ENCODE measurements around the gene MTERF2.
"Not testable (repeated sequence)": the region's sequence is repeated elsewhere in the genome, so short reads cannot be mapped to it uniquely, and the experiment has no call there.

MTERF2 gene

GRCh38 chr12:106986625-106987389 is at the start of gene MTERF2:
Gene MTERF2 (minus strand): TSS chr12:106987146. CDS start chr12:106978714, 8,432 bp downstream.
- peak; percentile 86 for DNase-seq

- no peak for DNase-seq
Measured at GRCh38 chr12:107035733-107036132, 48.8 kb upstream of the MTERF2 start.

- no peak for DNase-seq
Measured at GRCh38 chr12:107033758-107034739, 47.1 kb upstream of the MTERF2 start.

GRCh38 chr12:107032266-107032665 is 45.3 kb upstream of the MTERF2 start:
- no peak for DNase-seq

- DNase-seq: no peak
Measured at GRCh38 chr12:107031061-107031460, 44.1 kb upstream of the MTERF2 start.

GRCh38 chr12:107029081-107029480 is 42.1 kb upstream of the MTERF2 start:
- DNase-seq: no peak

GRCh38 chr12:107027636-107028053 is 40.7 kb upstream of the MTERF2 start:
- DNase-seq: no peak

- DNase-seq: no peak
Measured at GRCh38 chr12:107026806-107027635, 40.1 kb upstream of the MTERF2 start.

GRCh38 chr12:107026356-107026755 is 39.4 kb upstream of the MTERF2 start:
- not testable (repeated sequence) for DNase-seq

GRCh38 chr12:107025671-107026070 is 38.7 kb upstream of the MTERF2 start:
- DNase-seq: no peak

- no peak for DNase-seq
Measured at GRCh38 chr12:107019546-107019945, 32.6 kb upstream of the MTERF2 start.

GRCh38 chr12:107017042-107017441 is 30.1 kb upstream of the MTERF2 start:
- DNase-seq: no peak

GRCh38 chr12:107014055-107014454 is 27.1 kb upstream of the MTERF2 start:
- no peak for DNase-seq

GRCh38 chr12:107012736-107013425 is 25.9 kb upstream of the MTERF2 start:
- no peak for DNase-seq

GRCh38 chr12:107011519-107011918 is 24.6 kb upstream of the MTERF2 start:
- no peak for DNase-seq

GRCh38 chr12:107007411-107007810 is 20.5 kb upstream of the MTERF2 start:
- no peak for DNase-seq

GRCh38 chr12:107002665-107003064 is 15.7 kb upstream of the MTERF2 start:
- not testable (repeated sequence) for DNase-seq

GRCh38 chr12:106999446-106999845 is 12.5 kb upstream of the MTERF2 start:
- DNase-seq: no peak

GRCh38 chr12:106997916-106998315 is 11.0 kb upstream of the MTERF2 start:
- DNase-seq: no peak

- not testable (repeated sequence) for DNase-seq
Measured at GRCh38 chr12:106996102-106996501, 9.2 kb upstream of the MTERF2 start.

- no peak for DNase-seq
Measured at GRCh38 chr12:106994579-106995220, 7.8 kb upstream of the MTERF2 start.

- DNase-seq: no peak
Measured at GRCh38 chr12:106987846-106988245, 900 bp upstream of the MTERF2 start.
